ENCODE data around the gene RYR2. TPM values are rescaled to one million over a fixed set of nuclear protein-coding genes. Genes with fewer than 3 reads are reported as not detected.

The RYR2 gene
- total and polyA plus RNA-seq, 2 of the 8 experiments (the other 6 are each of a cell fraction or from before 2014, with no cell fraction given): 1.3 to 4.4 TPM

- Histone ChIP-seq H2BK20ac (ENCODE audit: low read length) (no peak overlapping the region), H3K27me3 (replicated peaks in 1 of 4; ENCODE audit: control insufficient read depth in 3 of 4, extremely low read depth in 1 of 4, insufficient read depth in 3 of 4, low read length in 3 of 4) (no peaks in the 10 kb centered on the region), H3K14ac (ENCODE audit: insufficient read length) (no peak overlapping the region), H2BK12ac (ENCODE audit: low read depth, low read length) (no peak overlapping the region), H3K4me3 (ENCODE audit: extremely low read depth in 1 of 4, insufficient read depth in 2 of 4, low read depth in 3 of 4, low read length in 4 of 4) (no peak overlapping the region), H2BK5ac (ENCODE audit: low read depth, low read length) (no peak overlapping the region; the same call in 1 of the 2 replicates), H3K23ac (ENCODE audit: insufficient read length) (no peak overlapping the region), H3K79me2 (ENCODE audit: control insufficient read depth in 1 of 2, insufficient read depth in 2 of 2, low read length in 2 of 2) (no peaks in the 10 kb centered on the region), H4K8ac (ENCODE audit: extremely low read depth, insufficient read depth, low read length) (no peak overlapping the region), H3K4me1 (replicated peaks in 1 of 4; ENCODE audit: control insufficient read depth in 3 of 4, insufficient read depth in 4 of 4, low read length in 3 of 4) (no peaks in the 10 kb centered on the region), H3K56ac (replicated peaks; ENCODE audit: insufficient read length, low read depth, low read length) (no peak overlapping the region), H3K36me3 (ENCODE audit: control insufficient read depth in 2 of 4, insufficient read depth in 4 of 4, low read length in 3 of 4) (no peaks in the 10 kb centered on the region; a peak in 1 of 8 replicates), H4K91ac (replicated peaks; ENCODE audit: insufficient read length, low read length) (no peak overlapping the region), H2BK120ac (replicated peaks; ENCODE audit: low read depth, low read length) (no peak overlapping the region), H4K20me1 (replicated peaks in 1 of 2; ENCODE audit: control insufficient read depth in 1 of 2, insufficient read depth in 2 of 2, low read length in 2 of 2) (no peaks in the 10 kb centered on the region), H3K79me1 (ENCODE audit: low read depth, low read length) (no peaks in the 10 kb centered on the region; the same call in 1 of the 2 replicates), H2BK15ac (ENCODE audit: low read length) (no peak overlapping the region), H3K18ac (ENCODE audit: extremely low read depth, low read length) (no peak overlapping the region), H3K4ac (replicated peaks; ENCODE audit: insufficient read length, low read depth, low read length) (no peak overlapping the region), H3K4me2 (ENCODE audit: insufficient read depth in 1 of 2, low read depth in 2 of 2, low read length in 2 of 2) (no peak overlapping the region), H2AFZ (ENCODE audit: low read length) (no peak overlapping the region), H2AK5ac (ENCODE audit: low read depth, low read length) (no peak overlapping the region), H3K9me3 (ENCODE audit: insufficient read depth in 2 of 2, low read depth in 1 of 2, low read length in 1 of 2) (no peaks in the 10 kb centered on the region), H3K27ac (ENCODE audit: low read depth, low read length) (no peak overlapping the region), H3K9ac (replicated peaks in 1 of 4; ENCODE audit: extremely low read depth in 1 of 4, low read depth in 3 of 4, low read length in 3 of 4) (no peak overlapping the region), H3K23me2 (ENCODE audit: low read depth, low read length) (no peaks in the 10 kb centered on the region), H4K5ac (ENCODE audit: insufficient read length, low read depth, low read length) (no peak overlapping the region)
- CTCF ChIA-PET (ENCODE audit: partially characterized antibody): interaction anchor here (1.2 to 4.1 kb wide), 3 partner anchors 12 to 19 kb away, joined by 3 to 14 read pairs (median 4); no protein-coding TSS in a partner anchor
- POLR2A ChIA-PET (ENCODE audit: partially characterized antibody): interaction anchor here (1.2 kb wide), 1 partner anchor 19 kb away, joined by 3 read pairs; no protein-coding TSS in a partner anchor
- 86% methylated on average over 11 of the region's 11 CpGs; no CpG with 5 or more reads in 1 of the 2 experiments for WGBS, 2 experiments (ENCODE audit: extremely low coverage in 1 of 2, insufficient coverage in 1 of 2, insufficient read length in 1 of 2, insufficient replicate concordance in 2 of 2, low coverage in 1 of 2, low lambda C conversion rate in 2 of 2, missing lambda C conversion rate in 1 of 2)
- DNase-seq (ENCODE audit: low read depth in 1 of 2, low spot score in 2 of 2) (no peak), FAIRE-seq (no peak)
- no peak for TF ChIP-seq BRCA1 (IDR thresholded peaks at IDR 0.05; ENCODE audit: low read depth, low read length)
- TF ChIP-seq POU5F1 (IDR thresholded peaks at IDR 0.05; ENCODE audit: low read depth, low read length): no peak
- TF ChIP-seq POLR2A (IDR thresholded peaks at IDR 0.05; ENCODE audit: control extremely low read depth in 1 of 2, low read depth in 2 of 2, low read length in 2 of 2): no peak
- TF ChIP-seq FOSL1 (IDR thresholded peaks at IDR 0.05; ENCODE audit: insufficient read depth, low read depth, low read length): no peak
- no peak for TF ChIP-seq TCF12 (IDR thresholded peaks at IDR 0.05; ENCODE audit: low read depth, low read length)
- no peak for TF ChIP-seq YY1 (IDR thresholded peaks at IDR 0.05; ENCODE audit: low read depth, low read length)
- TF ChIP-seq KDM1A (IDR thresholded peaks at IDR 0.05; ENCODE audit: borderline replicate concordance, low read length): no peak
- TF ChIP-seq USF2 (IDR thresholded peaks at IDR 0.05; ENCODE audit: low read length): no peak
- TF ChIP-seq RXRA (IDR thresholded peaks at IDR 0.05; ENCODE audit: insufficient read depth, low read depth, low read length): no peak
- TF ChIP-seq CBX8 (IDR thresholded peaks at IDR 0.05; ENCODE audit: borderline replicate concordance, low read depth, low read length): no peak
These were observed 178.0 kb downstream of the RYR2 start for GRCh38 chr1:237219751-237220642.
